Stimulated activated CD8-positive, alpha-beta memory T cell treated with anti-CD3 and anti-CD28 coated beads, Interleukin-12 subunit alpha, Interleukin-12 subunit beta, amount 100 ng/mL, for 24 hours (primary cell): ENCODE results near the gene SORD.
"Not testable (repeated sequence)": the region's sequence is repeated elsewhere in the genome, so short reads cannot be mapped to it uniquely, and the experiment has no call there.

Source experiments
- DNase-seq: peaks from one replicate; pipeline ENCODE4 v3.0.0-alpha.2; 2020; ENCODE audit errors: extremely low read depth

The SORD gene

DNA sequence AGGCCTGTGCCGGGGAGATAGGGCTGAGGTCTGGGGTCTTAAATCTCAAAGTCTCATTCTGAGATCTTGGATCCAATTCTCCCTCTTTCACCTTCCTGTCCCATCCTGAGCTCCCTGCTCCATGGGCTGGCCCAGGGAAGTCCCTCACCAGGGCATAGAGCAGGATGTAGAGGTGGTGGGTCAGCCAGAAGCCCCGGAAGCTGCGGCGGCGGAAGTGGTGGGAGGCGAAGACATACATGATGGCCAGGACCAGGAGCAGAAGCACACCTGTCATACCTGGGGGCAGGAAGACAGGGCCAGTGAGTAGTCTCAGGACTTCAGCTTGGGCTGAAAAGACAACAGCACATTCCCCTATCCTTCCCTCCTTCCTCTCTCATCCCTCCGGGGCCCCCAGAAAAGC lies 74.5 kb downstream of the SORD start:
- DNase-seq = no peak

DNA sequence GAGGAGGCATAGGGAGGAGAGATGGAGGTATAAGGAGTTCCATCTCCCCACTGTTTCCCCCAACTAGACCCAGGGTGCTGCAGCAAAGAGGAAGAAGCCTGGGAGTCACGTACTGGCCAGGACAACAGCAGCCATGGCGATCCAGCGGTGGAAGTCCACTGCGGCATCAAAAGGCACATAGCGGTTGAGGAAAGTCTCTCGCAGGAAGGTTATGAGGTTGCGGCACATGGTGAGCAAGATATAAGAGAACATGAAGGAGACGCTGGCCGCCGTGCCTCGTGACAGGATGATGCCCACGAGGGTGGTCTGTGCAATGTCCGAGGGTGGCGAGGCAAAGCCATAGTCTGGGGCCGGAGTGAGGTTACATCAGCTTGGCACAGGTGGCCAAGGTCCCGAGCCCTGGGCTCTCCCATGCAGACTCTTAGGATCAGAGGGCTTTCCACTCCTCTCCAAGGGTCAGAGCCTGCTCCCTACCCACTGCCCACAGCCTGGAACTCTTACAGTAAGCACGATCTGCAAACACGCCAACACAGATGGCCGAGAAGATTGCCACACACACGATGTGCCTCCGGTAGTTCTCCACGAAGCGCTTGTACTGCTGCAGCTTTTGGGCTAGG lies 76.7 kb downstream of the SORD start:
- no peak for DNase-seq

DNA sequence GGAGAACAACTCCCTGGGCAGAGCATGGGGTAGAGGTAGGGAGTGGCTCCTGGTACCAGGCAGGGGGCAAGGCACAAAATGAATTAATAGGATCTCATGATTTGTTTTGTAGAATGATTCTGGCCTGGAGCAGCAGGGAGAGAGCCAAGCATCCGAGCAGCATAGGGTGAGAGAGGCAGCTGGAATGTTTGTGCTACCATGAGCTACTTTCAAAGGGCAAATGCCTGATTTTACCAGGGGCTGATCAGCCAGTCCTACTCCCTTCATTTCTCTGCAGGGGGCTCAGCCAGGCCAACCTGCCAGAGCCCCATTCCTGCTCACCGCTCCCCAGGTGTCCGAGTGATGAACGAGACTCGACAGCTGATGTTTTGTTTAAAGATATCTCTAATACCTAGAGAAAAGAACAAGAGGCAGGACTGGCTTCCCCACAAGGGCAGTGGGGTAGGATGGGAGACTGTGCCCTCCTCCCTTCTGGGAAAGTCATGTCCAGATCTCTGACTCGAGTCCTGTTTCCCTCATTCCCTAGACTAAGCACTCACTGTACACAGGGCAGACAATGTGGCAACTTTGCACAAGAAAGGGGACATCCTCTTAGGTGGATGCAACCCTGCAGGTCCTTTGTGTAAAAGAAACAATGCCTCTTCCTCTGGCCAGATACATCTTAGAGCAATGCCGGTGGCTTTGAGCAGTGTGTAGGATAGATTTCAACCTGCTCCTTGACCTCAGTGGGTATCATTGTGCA lies 78.1 kb downstream of the SORD start:
- DNase-seq = no peak

DNA sequence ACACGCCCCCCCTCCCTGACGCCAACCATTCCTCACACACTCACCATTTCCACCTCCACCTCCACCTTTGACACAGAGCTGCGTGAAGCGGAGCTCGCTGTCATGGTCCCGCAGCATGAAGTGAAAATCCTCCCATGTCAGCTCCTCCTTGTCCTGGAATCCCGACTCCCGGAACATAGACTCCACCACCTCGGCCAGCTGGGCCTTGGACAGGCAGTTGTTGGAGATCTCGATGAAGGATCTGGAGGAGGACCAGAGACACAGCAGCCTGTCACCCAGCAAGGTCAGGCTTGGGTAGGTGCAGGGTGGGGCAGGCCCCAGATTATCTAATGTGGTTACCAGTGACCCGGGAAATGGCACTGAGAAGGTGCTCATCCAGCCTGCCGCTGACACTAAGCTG lies 78.8 kb downstream of the SORD start:
- no peak for DNase-seq

- no peak for DNase-seq
Measured at GRCh38 chr15:45102226-45102625, 79.2 kb downstream of the SORD start.

GRCh38 chr15:45104170-45104569 lies 81.2 kb downstream of the SORD start:
- DNase-seq = not testable (repeated sequence)

DNA sequence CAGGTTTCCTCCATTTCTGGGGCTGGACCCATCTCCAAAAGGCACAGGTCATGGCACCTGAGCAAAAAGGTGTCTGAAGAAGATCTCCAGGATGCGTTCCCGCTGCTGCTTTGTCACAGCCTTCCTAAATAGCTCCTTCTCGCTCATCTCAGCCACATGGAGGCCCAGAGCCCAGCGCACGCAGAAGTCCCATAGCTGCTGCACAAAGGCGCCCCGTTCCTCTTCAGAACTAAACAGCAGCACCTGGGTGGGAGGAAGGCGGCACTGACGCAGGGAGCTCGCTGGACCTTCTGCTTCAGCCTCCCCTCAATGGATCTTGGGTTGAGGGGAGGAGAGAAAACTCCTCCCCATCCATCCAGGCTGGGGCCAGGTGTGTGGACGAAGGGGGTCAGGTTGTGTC lies 82.6 kb downstream of the SORD start:
- DNase-seq = no peak

- DNase-seq = no peak
Measured at GRCh38 chr15:45106002-45106790, 83.2 kb downstream of the SORD start.

DNA sequence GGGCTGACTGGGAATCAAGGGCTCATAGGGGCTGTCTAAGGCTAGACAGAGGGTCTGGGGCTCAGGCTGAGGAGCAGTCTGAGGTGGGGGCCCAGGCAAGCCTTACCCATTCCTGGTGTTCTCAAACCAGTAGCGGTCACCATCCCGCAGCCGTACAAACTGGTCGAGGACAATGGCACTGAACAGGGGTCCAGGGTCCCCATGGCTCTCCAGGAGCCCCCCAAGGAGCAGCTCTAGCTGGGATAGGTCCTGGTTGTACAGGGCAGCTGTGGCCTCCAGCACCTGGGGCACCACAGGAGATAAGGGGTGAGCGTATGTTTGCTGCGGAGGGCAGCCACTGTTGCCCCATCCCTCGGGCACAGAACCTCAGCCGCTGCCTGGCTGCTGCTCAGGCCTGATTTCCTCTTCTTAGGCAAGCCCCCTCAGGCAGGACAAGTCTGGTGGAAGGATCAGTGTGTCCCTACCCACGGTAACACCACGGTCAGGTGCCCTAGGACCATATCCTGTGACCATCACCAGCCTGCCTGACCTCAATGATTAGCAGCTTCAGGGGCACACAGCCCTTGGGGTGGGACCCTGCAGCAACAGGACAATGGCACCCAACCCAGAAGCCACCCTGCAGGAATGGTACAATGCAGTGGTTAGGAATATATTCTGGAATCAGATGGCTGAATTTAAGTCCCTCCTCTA lies 85.1 kb downstream of the SORD start:
- no peak for DNase-seq

- DNase-seq = no peak
Measured at GRCh38 chr15:45110256-45110820, 87.3 kb downstream of the SORD start.

DNA sequence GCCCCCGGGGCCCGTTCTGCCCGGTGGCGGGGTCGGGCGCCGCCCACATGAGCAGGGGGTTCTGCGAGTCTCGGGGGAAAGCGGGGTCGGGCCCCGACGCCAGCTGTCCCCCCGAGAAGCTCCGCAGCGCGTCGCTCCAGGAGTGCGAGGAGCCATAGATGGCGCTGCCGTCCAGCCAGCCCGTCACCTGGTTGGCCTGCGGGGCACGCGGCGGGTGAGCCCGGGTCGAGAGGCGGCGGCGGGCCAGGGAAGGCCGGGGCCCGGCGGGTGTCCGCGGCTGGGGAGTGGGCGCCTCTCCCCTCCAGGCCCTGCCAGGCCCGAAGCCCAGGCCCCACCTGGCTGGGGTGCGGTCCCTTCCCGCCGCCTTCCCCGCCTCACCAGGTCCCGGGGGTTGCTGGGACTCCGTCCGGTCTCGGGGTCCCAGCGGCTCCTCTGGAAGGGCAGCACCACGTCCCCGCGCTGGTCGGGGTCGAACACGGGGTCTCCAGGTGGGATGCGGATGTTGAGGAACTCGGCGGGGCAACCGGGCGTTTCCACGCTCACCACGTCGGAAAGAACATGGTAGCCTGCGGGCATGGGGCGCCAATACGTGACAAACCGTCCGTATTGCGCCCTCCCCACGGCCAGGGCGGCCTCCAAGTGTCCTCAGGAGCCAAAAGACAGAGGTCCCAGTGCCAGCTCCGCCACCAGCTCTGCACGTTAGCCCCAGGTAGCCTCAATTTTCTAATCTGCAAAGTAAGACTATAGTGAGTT lies 88.6 kb downstream of the SORD start:
- no peak for DNase-seq

DNA sequence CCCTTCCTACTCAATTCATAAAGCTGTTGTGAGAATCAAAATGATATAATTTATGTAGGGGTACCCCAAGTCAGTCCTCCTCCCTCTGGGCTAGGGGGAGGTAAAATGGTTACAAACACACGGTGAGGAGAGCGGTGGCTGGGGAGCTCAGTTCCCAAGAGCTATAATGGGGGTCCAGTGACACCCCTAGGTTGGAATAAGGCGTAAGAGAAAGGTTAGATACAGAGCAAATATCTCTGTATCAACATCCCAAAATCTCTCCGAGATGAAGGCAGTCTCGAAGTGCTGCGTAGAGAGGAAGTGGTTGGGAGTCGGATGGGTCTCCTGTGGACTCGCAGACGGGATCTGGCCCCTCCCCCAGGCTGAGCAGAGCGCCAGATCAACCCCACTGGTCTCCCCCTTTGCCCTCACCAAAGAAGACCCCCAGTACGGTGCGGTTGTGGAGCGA lies 89.2 kb downstream of the SORD start:
- DNase-seq = no peak

GRCh38 chr15:45112591-45113379 lies 89.8 kb downstream of the SORD start:
- no peak for DNase-seq

DNA sequence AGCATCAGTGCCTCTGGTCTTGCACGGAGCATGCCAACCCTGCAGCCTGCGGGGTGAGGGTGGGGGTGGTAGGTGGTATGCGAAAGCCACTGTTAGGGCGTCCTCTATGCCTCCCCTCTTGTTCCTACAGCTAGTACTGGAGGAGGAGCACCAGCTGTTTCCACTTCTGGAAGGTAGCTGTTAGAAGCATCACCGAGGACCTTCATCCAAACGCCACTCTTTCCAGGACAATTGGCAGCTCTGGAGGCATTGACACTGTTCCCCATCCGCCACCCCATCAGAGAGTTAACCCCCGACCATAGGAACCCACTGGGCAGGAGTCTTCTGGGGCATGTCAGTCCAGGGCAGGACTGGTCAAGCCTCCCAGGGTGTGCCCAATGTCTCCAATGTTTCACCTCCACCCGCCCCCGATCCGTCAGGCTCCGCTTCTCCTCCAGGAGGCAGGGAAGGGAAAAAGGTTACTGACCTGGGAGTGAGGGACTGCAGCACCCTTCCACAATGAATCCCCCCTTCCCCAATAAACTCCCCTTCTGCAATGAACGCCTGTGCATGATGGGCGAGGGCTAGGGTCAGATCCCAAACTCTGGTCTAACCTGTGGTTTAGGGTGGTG lies 90.5 kb downstream of the SORD start:
- no peak for DNase-seq

GRCh38 chr15:45114076-45114750 lies 91.2 kb downstream of the SORD start, which contains the start of the genes DUOX2 and DUOXA2:
TSS of gene DUOX2 (minus strand) at chr15:45114172. CDS start at chr15:45113411, 761 bp downstream.
TSS of gene DUOXA2 (plus strand) at chr15:45114326. CDS start at chr15:45114606, 280 bp downstream.
- DNase-seq = no peak

- DNase-seq = no peak
Measured at GRCh38 chr15:45114751-45115085, 91.7 kb downstream of the SORD start.

DNA sequence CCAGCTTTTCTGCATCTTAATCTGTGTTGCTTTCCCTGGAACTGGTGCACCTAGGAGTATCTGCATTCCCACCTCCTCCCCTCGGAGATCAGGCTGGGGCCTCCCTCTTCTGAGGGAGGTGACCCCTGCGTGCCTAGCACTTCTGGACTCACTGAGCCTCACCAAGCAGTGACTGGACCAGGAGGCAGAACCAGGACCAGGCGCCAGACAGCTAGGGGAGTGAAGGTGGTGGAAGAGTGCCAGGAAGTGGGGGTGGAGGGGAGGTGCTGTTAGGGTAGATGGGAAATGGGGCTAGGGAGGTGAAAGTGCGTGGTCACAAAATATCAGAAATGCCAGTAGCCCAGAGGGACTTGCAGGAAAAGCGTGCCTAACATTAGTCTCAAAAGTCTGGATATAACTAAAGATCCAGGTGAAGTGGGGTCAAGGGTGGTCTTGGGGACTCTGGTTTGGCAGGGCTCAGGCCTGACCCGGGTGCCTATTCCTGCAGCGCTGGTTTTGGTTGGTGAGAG lies 92.4 kb downstream of the SORD start:
- no peak for DNase-seq

GRCh38 chr15:45116006-45116481 lies 93.0 kb downstream of the SORD start:
- DNase-seq = no peak
